ENCODE data around the gene JAK1. TPM values are rescaled to one million over a fixed set of nuclear protein-coding genes. Genes with fewer than 3 reads are reported as not detected.

JAK1 gene
- total and polyA plus RNA-seq, 2 donors (not counting 3 experiments of a cell fraction or from before 2014, with no cell fraction given) = 68.8 to 177 TPM

DNA sequence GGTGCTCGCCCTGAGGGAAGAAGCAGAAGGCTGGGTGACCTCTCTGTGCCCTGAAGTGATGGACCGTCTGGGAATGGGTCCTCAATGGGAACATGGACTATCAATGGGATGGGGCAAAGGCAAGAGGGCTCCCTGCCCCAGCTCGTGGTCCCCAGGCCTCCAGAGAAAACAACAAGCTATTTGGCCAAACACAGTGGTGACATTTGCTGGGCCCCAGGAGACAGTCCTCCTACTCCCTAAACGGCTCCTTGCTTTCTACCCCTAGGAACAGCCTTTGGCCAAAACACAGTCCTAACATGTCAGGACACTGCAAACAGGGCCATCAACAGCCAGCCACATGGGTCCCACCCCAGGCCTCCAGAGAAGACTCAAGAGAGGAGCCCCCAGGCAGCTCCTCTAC is 118.7 kb downstream of the JAK1 start:
- Histone ChIP-seq H3K79me2 (ENCODE audit: control insufficient read depth, insufficient read depth, low read length) (no peaks in the 10 kb centered on the region), H3K9me3 (replicated peaks; ENCODE audit: control insufficient read depth, insufficient read depth, low read length) (no peaks in the 10 kb centered on the region), H3K4me2 (ENCODE audit: insufficient read depth, low read length) (no peak overlapping the region), H3K9ac (replicated peaks; ENCODE audit: extremely low read depth, insufficient read depth, low read length) (no peak overlapping the region), H3K27ac (ENCODE audit: insufficient read depth, low read depth, low read length) (no peak overlapping the region), H3K36me3 (ENCODE audit: control insufficient read depth in 2 of 2, extremely low read depth in 1 of 2, insufficient read depth in 2 of 2, low read length in 2 of 2) (peaks cover 3 to 54% of the 10 kb centered on the region in 2 experiments), H3K4me1 (ENCODE audit: control insufficient read depth, extremely low read depth, insufficient read depth, low read length) (peaks cover 6% of the 10 kb centered on the region), H3K27me3 (ENCODE audit: control insufficient read depth in 2 of 2, insufficient read depth in 2 of 2, low read length in 2 of 2) (no peaks in the 10 kb centered on the region), H3K9me1 (replicated peaks; ENCODE audit: control insufficient read depth, extremely low read depth, insufficient read depth, low read length) (no peaks in the 10 kb centered on the region), H2AFZ (ENCODE audit: low read depth, low read length) (no peak overlapping the region), H4K20me1 (replicated peaks; ENCODE audit: control insufficient read depth, extremely low read depth, insufficient read depth, low read length) (no peaks in the 10 kb centered on the region), H3K4me3 (replicated peaks in 1 of 3; ENCODE audit: insufficient read depth in 1 of 3, low read depth in 1 of 3, low read length in 3 of 3) (no peak overlapping the region)
- intact Hi-C loops (cut with micrococcal nuclease) (no loop called here), dilution Hi-C loops (cut with MboI; ENCODE audit: extremely low pct_ligation_motif_present, low sequenced_read_pairs) (no loop called here)
- POLR2A ChIA-PET = no interaction called here
- no TSS peak for BruUV-seq (replicated peaks)
- no peak for DNase-seq (ENCODE audit: low read depth, low spot score)
- no peak for FAIRE-seq
- TF ChIP-seq CTCF (IDR thresholded peaks at IDR 0.05; ENCODE audit: extremely low read depth in 1 of 2, insufficient read depth in 1 of 2, low read depth in 1 of 2, low read length in 2 of 2) (no peak), MAX (IDR thresholded peaks at IDR 0.05; ENCODE audit: insufficient read depth, insufficient read length) (no peak), GATA2 (IDR thresholded peaks at IDR 0.05; ENCODE audit: insufficient read depth, insufficient read length, low read depth, low read length) (no peak), FOS (IDR thresholded peaks at IDR 0.05; ENCODE audit: borderline replicate concordance, insufficient read depth, low read length) (no peak), MYC (IDR thresholded peaks at IDR 0.05; ENCODE audit: low read depth, low read length) (no peak), JUN (IDR thresholded peaks at IDR 0.05; ENCODE audit: borderline replicate concordance, insufficient read depth, insufficient read length, low read depth) (no peak), EZH2 (IDR thresholded peaks at IDR 0.05; ENCODE audit: borderline replicate concordance, low read depth, low read length, severe bottlenecking) (no peak), POLR2AphosphoS5 (IDR thresholded peaks at IDR 0.05; ENCODE audit: insufficient read depth, low read depth, low read length) (no peak), POLR2A (IDR thresholded peaks at IDR 0.05; ENCODE audit: low read depth, low read length) (no peak)
- CTCF ChIA-PET = no interaction called here

All from endothelial cell of umbilical vein (primary cell).